Smooth muscle cell (in vitro differentiated cells): ENCODE data around the gene ZKSCAN3. TPM values are rescaled to one million over a fixed set of nuclear protein-coding genes. Genes with fewer than 3 reads are reported as not detected.
A peak's percentile ranks its signal among the peaks of the same experiment; 100 is the strongest.

Experiments used
- DNase-seq: peaks from one replicate; lab custom pipeline; 2025; ENCODE audit not compliant: unreplicated experiment; lab: John Stamatoyannopoulos, UW
- H2AFZ ChIP-seq: fragments of 200-600 bp; sonication (generic); 2 replicates; pipeline ENCODE4 v1.6.0; 2016; ENCODE audit warnings: antibody characterized with exemption, low read depth, mild to moderate bottlenecking
- H3F3A ChIP-seq: fragments of 200-600 bp; sonication (generic); 2 replicates; pipeline ENCODE4 v1.6.0; 2017; ENCODE audit warnings: antibody characterized with exemption, low read depth
- H3K27ac ChIP-seq: fragments of 200-600 bp; sonication (generic); 2 replicates; pipeline ENCODE4 v1.5.1; 2016; ENCODE audit warnings: low read depth, mild to moderate bottlenecking
- H3K27me3 ChIP-seq: fragments of 200-600 bp; sonication (generic); 2 replicates; pipeline ENCODE4 v1.6.1; 2016; ENCODE audit warnings: low read depth, mild to moderate bottlenecking
- H3K36me3 ChIP-seq: fragments of 200-600 bp; sonication (generic); 2 replicates; pipeline ENCODE4 v1.5.1; 2016; ENCODE audit warnings: low read depth
- H3K4me1 ChIP-seq: fragments of 200-600 bp; sonication (generic); 2 replicates; pipeline ENCODE4 v1.5.1; 2016; ENCODE audit warnings: low read depth
- H3K4me2 ChIP-seq: fragments of 200-600 bp; sonication (generic); 2 replicates; pipeline ENCODE4 v1.6.0; 2016; ENCODE audit warnings: mild to moderate bottlenecking
- H3K4me3 ChIP-seq: fragments of 200-600 bp; sonication (generic); 2 replicates; pipeline ENCODE4 v1.5.1; 2016; ENCODE audit warnings: mild to moderate bottlenecking
- H3K79me2 ChIP-seq: fragments of 200-600 bp; sonication (generic); 2 replicates; pipeline ENCODE4 v1.6.0; 2016; ENCODE audit warnings: low read depth, mild to moderate bottlenecking
- H3K9ac ChIP-seq: fragments of 200-600 bp; sonication (generic); 2 replicates; pipeline ENCODE4 v1.6.0; 2016; ENCODE audit warnings: low read depth
- H3K9me3 ChIP-seq: fragments of 200-600 bp; sonication (generic); replicated peaks from 2 replicates; pipeline ENCODE4 v1.5.1; 2016; ENCODE audit warnings: low read depth
- H4K20me1 ChIP-seq: fragments of 200-600 bp; sonication (generic); 2 replicates; pipeline ENCODE4 v1.6.0; 2016; ENCODE audit warnings: low read depth
- CTCF ChIP-seq: fragments of 200-600 bp; sonication (generic); IDR thresholded peaks from 2 replicates; pipeline ENCODE4 v1.5.1; 2017; ENCODE audit warnings: borderline replicate concordance, mild to moderate bottlenecking, antibody characterized with exemption; ENCODE audit not compliant: insufficient read depth, poor library complexity, severe bottlenecking
- WGBS: methylation state at CpG from one replicate; pipeline ENCODE4 v1.1.7; 2016; ENCODE audit warnings: low lambda C conversion rate; 5-methylcytosine and 5-hydroxymethylcytosine counted together
- polyA plus RNA-seq: library from polyadenylated mRNA; unstranded; fragments of >200 nt; fragmentation: Nextera tagmentation; extraction: Ambion mirVana; gene quantifications from 2 replicates; pipeline ENCODE4 v1.2.1, GENCODE V29; 2016
- total RNA-seq: library from RNA; depleted of rRNA; stranded (reverse); fragments of >200 nt; gene quantifications from 2 replicates; pipeline ENCODE4 v1.2.3, GENCODE V29; 2014

The ZKSCAN3 gene
- total and polyA plus RNA-seq, 2 experiments from 2014 or later, result 3.6 to 5.2 TPM

GRCh38 chr6:28347119-28347518, 2.6 kb upstream of the ZKSCAN3 start:
- 29% methylated on average over 2 of the region's 2 CpGs for WGBS
- no peak overlapping the region for H3K4me2 ChIP-seq
- no peak for TF ChIP-seq CTCF
- peaks cover 8% of the 10 kb centered on the region for H3K4me1 ChIP-seq
- DNase-seq, result no peak
- H3K79me2 ChIP-seq, result peaks cover 21% of the 10 kb centered on the region
- H3K9ac ChIP-seq, result no peak overlapping the region
- peaks cover 25% of the 10 kb centered on the region for H3K27me3 ChIP-seq
- no peaks in the 10 kb centered on the region for H4K20me1 ChIP-seq
- H3K36me3 ChIP-seq, result no peaks in the 10 kb centered on the region
- H3K9me3 ChIP-seq, result no peaks in the 10 kb centered on the region
- no peak overlapping the region for H3K27ac ChIP-seq
- no peak overlapping the region for H3K4me3 ChIP-seq
- H2AFZ ChIP-seq, result no peak overlapping the region
- no peaks in the 10 kb centered on the region for H3F3A ChIP-seq

GRCh38 chr6:28349344-28349891, 329 bp upstream of the ZKSCAN3 start:
- no peak for TF ChIP-seq CTCF
- H3K9me3 ChIP-seq, result no peaks in the 10 kb centered on the region
- peaks cover 25% of the 10 kb centered on the region for H3K27me3 ChIP-seq
- peak overlapping the region; percentile 74 for H3K4me3 ChIP-seq
- no peak overlapping the region for H3K27ac ChIP-seq
- peak overlapping the region; percentile 70 for H3K9ac ChIP-seq
- H3F3A ChIP-seq, result no peaks in the 10 kb centered on the region
- H2AFZ ChIP-seq, result peak overlapping the region; percentile 90
- no peaks in the 10 kb centered on the region for H3K36me3 ChIP-seq
- 4% methylated on average over 9 of the region's 9 CpGs for WGBS
- peak overlapping the region; percentile 88 for H3K4me2 ChIP-seq
- no peak for DNase-seq
- peaks cover 27% of the 10 kb centered on the region for H3K79me2 ChIP-seq
- H3K4me1 ChIP-seq, result peaks cover 8% of the 10 kb centered on the region
- no peaks in the 10 kb centered on the region for H4K20me1 ChIP-seq

- Histone ChIP-seq H3K9ac (no peak overlapping the region), H3K4me3 (peak overlapping the region; percentile 74), H3K79me2 (peaks cover 27% of the 10 kb centered on the region), H3K9me3 (no peaks in the 10 kb centered on the region), H3K4me2 (peak overlapping the region; percentile 88), H2AFZ (no peak overlapping the region), H3F3A (no peaks in the 10 kb centered on the region), H3K36me3 (no peaks in the 10 kb centered on the region), H4K20me1 (peaks cover 5% of the 10 kb centered on the region), H3K4me1 (peaks cover 8% of the 10 kb centered on the region), H3K27ac (no peak overlapping the region), H3K27me3 (peaks cover 16% of the 10 kb centered on the region)
- DNase-seq, result no peak
- WGBS, result 81% methylated on average over 2 of the region's 2 CpGs
- TF ChIP-seq CTCF, result no peak
Measured at GRCh38 chr6:28351087-28351486, 1.3 kb downstream of the ZKSCAN3 start.

GRCh38 chr6:28351493-28351925, 1.8 kb downstream of the ZKSCAN3 start:
- DNase-seq, result no peak
- Histone ChIP-seq H3K4me1 (peaks cover 8% of the 10 kb centered on the region), H3K36me3 (no peaks in the 10 kb centered on the region), H4K20me1 (peaks cover 5% of the 10 kb centered on the region), H3K4me3 (peak overlapping the region; percentile 74), H3K27me3 (peaks cover 12% of the 10 kb centered on the region), H3K9ac (no peak overlapping the region), H3K4me2 (peak overlapping the region; percentile 88), H3K9me3 (no peaks in the 10 kb centered on the region), H2AFZ (no peak overlapping the region), H3K79me2 (peaks cover 28% of the 10 kb centered on the region), H3K27ac (no peak overlapping the region), H3F3A (no peaks in the 10 kb centered on the region)
- WGBS, result 84% methylated on average over 2 of the region's 2 CpGs
- TF ChIP-seq CTCF, result no peak
